ENCODE results near the gene EDNRB.
"Not testable (repeated sequence)": the region's sequence is repeated elsewhere in the genome, so short reads cannot be mapped to it uniquely, and the experiment has no call there.

Gene EDNRB

GRCh38 chr13:77918391-77919245 lies at the start of gene EDNRB:
Gene EDNRB, minus strand, starts transcription at chr13:77918831. Its CDS starts 258 bp downstream, at chr13:77918573.
- DNase-seq (ENCODE audit: low read depth, low spot score): no peak

GRCh38 chr13:77966671-77967070 lies 48.0 kb upstream of the EDNRB start:
- DNase-seq (ENCODE audit: low read depth, low spot score): no peak

- no peak for DNase-seq (ENCODE audit: low read depth, low spot score)
Observed at GRCh38 chr13:77952737-77953136, 34.1 kb upstream of the EDNRB start.

DNA sequence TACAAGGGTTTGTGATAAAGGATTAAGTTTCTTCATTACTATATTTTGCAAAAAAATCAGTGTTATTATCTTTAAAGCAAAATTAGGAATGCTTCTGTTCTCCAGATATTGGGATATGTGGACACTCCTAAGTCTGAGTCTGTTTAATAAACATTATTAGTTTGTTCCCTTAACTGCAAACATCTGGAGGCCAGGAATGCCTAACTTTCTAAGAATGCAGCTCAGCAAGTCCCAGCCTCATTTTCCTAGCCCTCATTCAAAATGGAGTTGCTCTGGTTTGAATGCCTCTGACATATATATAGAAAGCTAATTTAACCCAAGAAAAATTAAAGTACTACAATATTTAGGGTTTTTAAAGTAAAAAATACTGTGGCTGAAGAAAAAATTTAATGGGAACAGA lies 33.6 kb upstream of the EDNRB start:
- DNase-seq (ENCODE audit: low read depth, low spot score): no peak

DNA sequence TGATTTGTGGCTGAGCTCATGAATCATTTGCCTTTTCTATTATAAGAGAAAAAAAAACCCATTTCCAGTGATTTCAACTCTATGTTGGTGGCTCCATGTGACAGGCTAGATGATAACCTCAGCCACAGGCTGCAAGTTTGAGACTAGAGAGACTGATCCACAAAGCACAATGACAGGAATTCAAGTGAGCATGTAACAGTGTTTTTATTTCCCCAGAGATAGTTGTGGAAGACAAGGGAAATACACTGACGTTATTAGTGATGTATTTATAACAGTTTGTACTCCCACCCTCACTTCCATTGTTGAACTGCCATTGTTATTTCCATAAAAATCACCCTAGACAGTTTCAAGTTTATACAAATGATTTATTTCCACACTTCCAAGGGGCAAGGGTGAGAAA lies 27.9 kb upstream of the EDNRB start:
- no peak for DNase-seq (ENCODE audit: low read depth, low spot score)

DNA sequence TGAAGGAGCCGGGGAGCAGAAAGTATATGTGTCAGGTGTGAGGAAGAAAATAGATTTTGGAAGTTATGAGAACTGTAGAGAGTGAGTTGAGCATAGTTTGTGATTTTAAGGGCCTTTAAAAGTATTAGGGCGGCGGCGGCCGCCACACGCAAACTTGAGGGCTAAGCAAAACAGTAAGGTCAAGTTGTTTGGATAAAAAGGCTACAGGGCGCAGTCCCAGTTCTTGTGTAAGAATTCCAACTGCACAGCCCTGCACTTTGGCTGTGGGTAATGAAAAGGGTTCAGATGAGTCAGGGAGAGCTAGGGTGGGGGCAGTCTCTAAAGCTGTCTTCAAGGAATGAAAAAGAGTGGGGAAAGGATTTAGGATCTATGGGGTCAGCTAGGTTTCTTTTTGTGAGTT lies 16.4 kb upstream of the EDNRB start:
- DNase-seq (ENCODE audit: low read depth, low spot score): not testable (repeated sequence)

DNA sequence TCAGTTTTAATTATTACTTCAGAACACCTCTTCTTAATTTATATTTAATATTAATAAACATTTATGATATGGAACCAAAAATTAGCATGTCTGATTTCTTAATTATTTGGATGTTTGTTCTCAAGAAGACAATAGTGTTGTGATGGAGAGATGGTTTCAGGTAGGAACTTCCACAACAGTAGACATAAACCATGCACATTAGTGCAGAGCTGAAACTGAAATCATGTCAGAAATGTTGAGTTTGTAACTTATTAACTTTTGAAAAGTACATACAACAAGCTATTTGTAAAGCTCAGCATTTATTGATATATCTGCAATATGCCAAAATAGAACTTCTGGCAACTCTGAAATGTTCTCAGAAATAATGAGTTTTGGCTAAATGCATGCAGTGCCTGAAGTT lies 11.8 kb upstream of the EDNRB start:
- DNase-seq (ENCODE audit: low read depth, low spot score): no peak

- DNase-seq (ENCODE audit: low read depth, low spot score): no peak
Observed at GRCh38 chr13:77928909-77929308, 10.3 kb upstream of the EDNRB start.

GRCh38 chr13:77925616-77926015 lies 7.0 kb upstream of the EDNRB start:
- no peak for DNase-seq (ENCODE audit: low read depth, low spot score)

DNA sequence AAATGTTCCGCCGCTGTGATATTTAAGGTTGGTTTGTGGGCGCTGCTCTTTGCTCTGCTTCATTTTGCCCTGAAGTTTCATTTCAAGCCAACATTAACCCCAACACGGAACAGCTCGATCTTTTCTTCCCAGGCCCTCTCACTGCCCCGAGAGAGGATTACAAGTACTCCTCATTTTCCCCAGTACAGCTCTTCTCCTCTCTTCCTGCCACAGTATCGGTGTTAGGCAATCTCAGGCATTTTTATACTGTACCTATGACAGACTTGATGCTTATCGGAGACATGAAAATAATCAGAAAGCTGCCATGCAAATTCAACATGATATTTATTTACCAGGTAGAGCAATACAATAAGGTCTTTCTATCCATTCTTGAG lies 1.3 kb upstream of the EDNRB start:
- no peak for DNase-seq (ENCODE audit: low read depth, low spot score)

GRCh38 chr13:77919246-77919920 lies 752 bp upstream of the EDNRB start:
- no peak for DNase-seq (ENCODE audit: low read depth, low spot score)

- no peak for DNase-seq (ENCODE audit: low read depth, low spot score)
Observed at GRCh38 chr13:77916488-77916887, 2.1 kb downstream of the EDNRB start.

- DNase-seq (ENCODE audit: low read depth, low spot score): no peak
Observed at GRCh38 chr13:77915686-77916085, 2.9 kb downstream of the EDNRB start.

DNA sequence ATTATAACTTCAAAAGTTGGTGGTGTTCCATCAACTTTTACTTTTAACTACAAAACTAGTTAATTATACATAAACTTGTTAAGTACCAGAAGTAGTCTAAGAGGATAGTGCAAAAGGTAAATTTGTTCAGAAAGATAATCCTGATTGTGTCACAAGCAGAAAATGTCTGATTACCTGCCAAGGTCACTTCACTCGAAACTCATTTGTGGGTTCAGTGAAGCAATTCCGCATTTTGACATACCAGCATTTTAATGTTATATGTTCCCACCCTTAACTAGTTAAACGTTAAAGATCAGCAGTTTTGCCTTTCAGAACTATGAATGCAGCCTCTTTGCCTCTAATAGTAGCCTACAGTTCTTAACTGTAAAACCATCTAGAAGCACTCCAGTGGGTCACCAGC lies 5.6 kb downstream of the EDNRB start:
- DNase-seq (ENCODE audit: low read depth, low spot score): no peak

GRCh38 chr13:77911751-77912150 lies 6.9 kb downstream of the EDNRB start:
- DNase-seq (ENCODE audit: low read depth, low spot score): no peak

DNA sequence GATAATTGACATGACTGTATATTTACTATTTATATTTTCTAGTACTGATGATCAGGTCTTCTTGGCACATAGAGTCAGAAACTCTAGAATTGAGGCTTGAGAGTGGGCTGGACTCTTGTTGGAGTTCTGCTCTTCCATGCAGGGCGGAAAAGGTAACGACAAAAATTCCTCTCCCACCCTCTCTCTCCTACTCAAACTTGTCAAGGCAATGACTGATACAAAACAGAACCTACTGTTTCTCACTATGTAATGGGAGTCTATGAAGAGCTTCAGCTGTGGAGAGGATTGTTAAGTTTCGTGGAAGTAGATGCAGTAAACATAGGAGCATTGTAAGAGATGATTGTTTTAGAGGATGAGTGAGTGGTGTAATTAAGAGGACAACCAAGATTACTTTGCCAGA lies 8.8 kb downstream of the EDNRB start:
- DNase-seq (ENCODE audit: low read depth, low spot score): no peak

DNA sequence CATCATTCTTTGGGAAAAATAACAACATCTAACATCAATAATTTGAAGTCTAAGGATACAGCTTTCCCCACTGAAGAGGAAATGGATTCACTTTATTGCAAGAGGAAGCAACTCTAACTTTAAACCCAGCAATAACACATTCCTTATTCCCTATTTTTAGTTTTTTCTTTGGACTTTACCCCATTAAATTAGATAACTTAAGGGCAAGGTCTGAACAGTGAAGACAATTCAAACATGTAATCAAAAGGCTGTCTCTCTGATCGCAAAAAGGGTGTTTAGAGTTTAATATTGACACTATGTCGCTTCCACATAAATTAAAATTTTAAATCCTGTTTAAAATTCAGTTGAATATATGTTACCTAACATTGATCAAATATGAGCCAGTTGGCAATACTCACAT lies 10.1 kb downstream of the EDNRB start:
- no peak for DNase-seq (ENCODE audit: low read depth, low spot score)

GRCh38 chr13:77907666-77908341 lies 10.8 kb downstream of the EDNRB start:
- DNase-seq (ENCODE audit: low read depth, low spot score): no peak

GRCh38 chr13:77904031-77904430 lies 14.6 kb downstream of the EDNRB start:
- DNase-seq (ENCODE audit: low read depth, low spot score): no peak

DNA sequence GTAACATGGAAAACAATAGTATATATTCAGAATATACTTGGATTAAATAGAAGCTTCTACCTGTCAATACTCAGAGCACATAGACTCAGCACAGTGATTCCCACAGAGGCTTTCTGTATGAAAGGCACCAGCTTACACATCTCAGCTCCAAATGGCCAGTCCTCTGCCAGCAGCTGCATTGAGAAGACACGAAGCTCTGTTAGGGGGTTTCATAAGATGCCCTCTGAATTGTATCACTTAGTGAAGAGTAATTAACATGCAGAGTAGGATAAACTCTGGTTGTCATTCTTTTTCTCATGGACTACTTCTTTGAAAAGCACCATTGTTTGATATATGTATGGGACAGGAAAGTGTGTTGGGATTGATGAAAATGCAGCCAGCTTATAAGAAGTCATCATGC lies 15.2 kb downstream of the EDNRB start:
- DNase-seq (ENCODE audit: low read depth, low spot score): no peak

DNA sequence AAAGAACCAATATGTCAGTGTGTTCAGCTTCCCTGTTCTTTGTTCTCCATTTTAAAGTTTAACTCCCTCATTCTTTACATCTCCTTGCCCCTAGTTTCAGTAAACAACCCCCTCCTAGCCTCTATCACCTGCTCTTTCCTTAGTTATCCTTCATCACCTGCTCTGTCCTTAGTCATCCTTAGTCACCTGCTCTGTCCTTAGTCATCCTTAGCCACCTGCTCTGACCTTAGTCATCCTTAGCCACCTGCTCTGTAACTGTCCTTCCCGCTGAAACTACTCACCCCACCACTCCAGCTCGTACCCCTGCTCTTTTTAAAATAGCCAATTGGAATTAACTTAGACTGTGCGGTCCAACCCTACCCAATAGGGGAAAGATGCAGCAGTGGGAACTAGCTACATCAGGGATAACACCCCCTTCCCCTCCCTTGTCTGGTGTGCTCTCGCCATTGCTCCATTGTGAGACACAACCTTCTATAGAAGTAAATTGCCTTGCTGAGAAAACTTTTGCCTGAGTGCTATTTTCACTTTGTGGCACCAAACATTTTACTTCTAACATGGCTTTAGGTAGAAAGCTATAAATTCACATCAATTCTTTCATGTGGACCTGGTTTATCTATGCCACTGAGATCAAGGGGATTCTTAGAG lies 16.2 kb downstream of the EDNRB start:
- DNase-seq (ENCODE audit: low read depth, low spot score): no peak

DNA sequence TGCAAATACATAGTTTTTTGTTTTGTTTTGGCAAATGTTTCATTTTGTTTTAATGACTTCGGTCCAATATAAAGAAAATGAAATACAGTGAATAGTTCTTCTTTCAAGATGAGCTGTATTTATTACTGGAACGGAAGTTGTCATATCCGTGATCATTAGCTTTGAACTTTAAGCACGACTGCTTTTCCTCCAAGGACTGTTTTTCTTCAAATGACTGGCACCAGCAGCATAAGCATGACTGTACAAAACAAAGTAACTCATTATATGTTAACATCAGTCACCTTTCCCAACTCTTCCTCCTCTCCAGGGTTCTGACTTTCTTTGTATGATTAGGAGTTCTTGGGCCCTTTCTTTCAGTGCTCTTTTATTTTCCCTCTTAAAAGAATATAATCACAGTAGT lies 20.5 kb downstream of the EDNRB start:
- no peak for DNase-seq (ENCODE audit: low read depth, low spot score)

Data from smooth muscle cell of the brain vasculature (primary cell).